ENCODE data around the gene PARD3B.

PARD3B gene

GRCh38 chr2:205369813-205370212 is 824.5 kb downstream of the PARD3B start:
- no peak for DNase-seq (ENCODE audit: low read depth in 1 of 2, low spot score in 1 of 2)

- no peak for DNase-seq (ENCODE audit: low read depth in 1 of 2, low spot score in 1 of 2)
Measured at GRCh38 chr2:205370726-205371125, 825.5 kb downstream of the PARD3B start.

GRCh38 chr2:205372141-205372540 is 826.9 kb downstream of the PARD3B start:
- DNase-seq (ENCODE audit: low read depth in 1 of 2, low spot score in 1 of 2): no peak

- no peak for DNase-seq (ENCODE audit: low read depth in 1 of 2, low spot score in 1 of 2)
Measured at GRCh38 chr2:205375461-205376448, 830.5 kb downstream of the PARD3B start.

- no peak for DNase-seq (ENCODE audit: low read depth in 1 of 2, low spot score in 1 of 2)
Measured at GRCh38 chr2:205377324-205377723, 832.0 kb downstream of the PARD3B start.

- no peak for DNase-seq (ENCODE audit: low read depth in 1 of 2, low spot score in 1 of 2)
Measured at GRCh38 chr2:205383601-205384000, 838.3 kb downstream of the PARD3B start.

- no peak for DNase-seq (ENCODE audit: low read depth in 1 of 2, low spot score in 1 of 2)
Measured at GRCh38 chr2:205386109-205386508, 840.8 kb downstream of the PARD3B start.

GRCh38 chr2:205387350-205388055 is 842.2 kb downstream of the PARD3B start:
- DNase-seq (ENCODE audit: low read depth in 1 of 2, low spot score in 1 of 2): no peak

- DNase-seq (ENCODE audit: low read depth in 1 of 2, low spot score in 1 of 2): no peak
Measured at GRCh38 chr2:205390866-205391265, 845.6 kb downstream of the PARD3B start.

- DNase-seq (ENCODE audit: low read depth in 1 of 2, low spot score in 1 of 2): no peak
Measured at GRCh38 chr2:205401511-205401910, 856.2 kb downstream of the PARD3B start.

- DNase-seq (ENCODE audit: low read depth in 1 of 2, low spot score in 1 of 2): no peak
Measured at GRCh38 chr2:205402011-205402410, 856.7 kb downstream of the PARD3B start.

GRCh38 chr2:205403244-205403825 is 858.1 kb downstream of the PARD3B start:
- DNase-seq (ENCODE audit: low read depth in 1 of 2, low spot score in 1 of 2): no peak

- no peak for DNase-seq (ENCODE audit: low read depth in 1 of 2, low spot score in 1 of 2)
Measured at GRCh38 chr2:205405194-205405593, 859.9 kb downstream of the PARD3B start.

- DNase-seq (ENCODE audit: low read depth in 1 of 2, low spot score in 1 of 2): no peak
Measured at GRCh38 chr2:205405752-205406151, 860.5 kb downstream of the PARD3B start.

GRCh38 chr2:205407984-205408383 is 862.7 kb downstream of the PARD3B start:
- no peak for DNase-seq (ENCODE audit: low read depth in 1 of 2, low spot score in 1 of 2)

GRCh38 chr2:205408696-205409095 is 863.4 kb downstream of the PARD3B start:
- no peak for DNase-seq (ENCODE audit: low read depth in 1 of 2, low spot score in 1 of 2)

- DNase-seq (ENCODE audit: low read depth in 1 of 2, low spot score in 1 of 2): no peak
Measured at GRCh38 chr2:205409411-205409810, 864.1 kb downstream of the PARD3B start.

- no peak for DNase-seq (ENCODE audit: low read depth in 1 of 2, low spot score in 1 of 2)
Measured at GRCh38 chr2:205411558-205411957, 866.3 kb downstream of the PARD3B start.

GRCh38 chr2:205424326-205424725 is 879.1 kb downstream of the PARD3B start:
- DNase-seq (ENCODE audit: low read depth in 1 of 2, low spot score in 1 of 2): no peak

- no peak for DNase-seq (ENCODE audit: low read depth in 1 of 2, low spot score in 1 of 2)
Measured at GRCh38 chr2:205425102-205425501, 879.8 kb downstream of the PARD3B start.

GRCh38 chr2:205427112-205427511 is 881.8 kb downstream of the PARD3B start:
- no peak for DNase-seq (ENCODE audit: low read depth in 1 of 2, low spot score in 1 of 2)

- no peak for DNase-seq (ENCODE audit: low read depth in 1 of 2, low spot score in 1 of 2)
Measured at GRCh38 chr2:205428811-205429210, 883.5 kb downstream of the PARD3B start.

All from stimulated activated CD4-positive, alpha-beta T cell treated with anti-CD3 and anti-CD28 coated beads, Interleukin-15, amount 100 ng/mL, for 1 hour (primary cell).